K562 (cell line): Measurements from ENCODE around the gene DENND2A. TPM values are rescaled to one million over a fixed set of nuclear protein-coding genes. Genes with fewer than 3 reads are reported as not detected.

ENCODE experiments used
- ARID1B ChIP-seq: fragments of 450-650 bp; IDR thresholded peaks from 2 replicates; pipeline ENCODE4 v1.6.1; 2016; ENCODE audit warnings: antibody characterized with exemption, mild to moderate bottlenecking, inconsistent platforms
- C11orf30 ChIP-seq: fragments of 450-650 bp; IDR thresholded peaks from 2 replicates; pipeline ENCODE4 v1.6.1; 2016; ENCODE audit warnings: low read depth, mild to moderate bottlenecking
- DDX20 ChIP-seq: fragments of 450-650 bp; IDR thresholded peaks from 2 replicates; pipeline ENCODE4 v1.6.1; 2016; ENCODE audit warnings: missing genetic modification characterization, low read depth, mild to moderate bottlenecking, missing compliant biosample characterization, moderate library complexity
- ELF2 ChIP-seq: fragments of 250-450 bp; sonication (Bioruptor Pico); IDR thresholded peaks from 2 replicates; pipeline ENCODE4 v1.5.0; 2021; ENCODE audit warnings: mild to moderate bottlenecking
- FOXP4 ChIP-seq: sonication (generic); formaldehyde crosslinking; IDR thresholded peaks from 2 replicates; pipeline ENCODE4 v1.8.0; 2022; ENCODE audit warnings: mild to moderate bottlenecking, missing genetic modification reagents, borderline replicate concordance
- IRF2 ChIP-seq: sonication (generic); formaldehyde crosslinking; IDR thresholded peaks from 2 replicates; pipeline ENCODE4 v1.8.1; 2022; ENCODE audit warnings: mild to moderate bottlenecking, missing genetic modification reagents
- IRF9 ChIP-seq: fragments of 450-650 bp; IDR thresholded peaks from 2 replicates; pipeline ENCODE4 v1.6.1; 2016; ENCODE audit warnings: missing biosample characterization, missing genetic modification characterization
- KAT7 ChIP-seq: sonication (generic); formaldehyde crosslinking; IDR thresholded peaks from 2 replicates; pipeline ENCODE4 v1.8.0; 2022; ENCODE audit warnings: missing genetic modification reagents, mild to moderate bottlenecking, borderline replicate concordance
- MBD2 ChIP-seq: sonication (generic); IDR thresholded peaks from 2 replicates; pipeline ENCODE4 v1.6.1; 2016; ENCODE audit warnings: low read depth, borderline replicate concordance
- NR2C1 ChIP-seq, 2 experiments: fragments of 450-650 bp; IDR thresholded peaks; 2 replicates each; pipeline ENCODE4 v1.6.1; 2017; ENCODE audit warnings: mild to moderate bottlenecking in 2 of 2, antibody characterized with exemption in 1 of 2, inconsistent platforms in 1 of 2, missing compliant biosample characterization in 1 of 2, missing genetic modification characterization in 1 of 2
- PHF20 ChIP-seq: fragments of 450-650 bp; IDR thresholded peaks from 2 replicates; pipeline ENCODE4 v1.6.1; 2018; ENCODE audit not compliant: partially characterized antibody
- RFX5 ChIP-seq: IDR thresholded peaks from 2 replicates; pipeline ENCODE4 v1.6.1; 2011; ENCODE audit warnings: low read depth, mild to moderate bottlenecking, improper control_type of control experiment, low read length
- SIN3A ChIP-seq, 2 experiments: fragments of 150-350 bp in 1 of 2; IDR thresholded peaks; 2 replicates each; pipeline ENCODE4 v1.6.1; 2011 to 2016; ENCODE audit warnings: borderline replicate concordance in 2 of 2, low read depth in 2 of 2, low read length in 2 of 2, mild to moderate bottlenecking in 2 of 2, moderate library complexity in 2 of 2; ENCODE audit not compliant: control insufficient read depth in 1 of 2
- SMC3 ChIP-seq: conservative IDR thresholded peaks from 2 replicates; pipeline ENCODE4 v1.6.1; 2011; ENCODE audit warnings: low read depth, low read length, improper control_type of control experiment; ENCODE audit not compliant: insufficient read depth
- TAF15 ChIP-seq: fragments of 200-400 bp; formaldehyde crosslinking; IDR thresholded peaks from 2 replicates; pipeline ENCODE4 v1.6.1; 2017; ENCODE audit warnings: mild to moderate bottlenecking, low read depth, low read length, moderate library complexity
- TARDBP ChIP-seq: fragments of 450-650 bp; IDR thresholded peaks from 2 replicates; pipeline ENCODE4 v1.6.1; 2016
- THRA ChIP-seq: fragments of 450-650 bp; IDR thresholded peaks from 2 replicates; pipeline ENCODE4 v1.6.1; 2017; ENCODE audit warnings: mild to moderate bottlenecking, moderate library complexity
- VEZF1 ChIP-seq: fragments of 200-800 bp; sonication (Bioruptor generic); IDR thresholded peaks from 2 replicates; pipeline ENCODE4 v1.6.1; 2017; ENCODE audit warnings: missing genetic modification characterization, missing compliant biosample characterization
- YBX1 ChIP-seq: fragments of 450-650 bp; IDR thresholded peaks from 2 replicates; pipeline ENCODE4 v1.7.1; 2016; ENCODE audit warnings: mild to moderate bottlenecking
- ZKSCAN1 ChIP-seq: fragments of 150-350 bp; IDR thresholded peaks from 2 replicates; pipeline ENCODE4 v1.6.1; 2016; ENCODE audit warnings: low read depth, low read length
- ZNF253 ChIP-seq: fragments of 250-450 bp; sonication (Bioruptor Pico); conservative IDR thresholded peaks from 2 replicates; pipeline ENCODE4 v1.6.1; 2021; ENCODE audit warnings: mild to moderate bottlenecking
- ZNF586 ChIP-seq: fragments of 450-650 bp; formaldehyde crosslinking; conservative IDR thresholded peaks from 2 replicates; pipeline ENCODE4 v1.4.0; 2020; ENCODE audit warnings: mild to moderate bottlenecking, moderate library complexity
- ZNF644 ChIP-seq: fragments of 200-800 bp; sonication (Bioruptor generic); IDR thresholded peaks from 2 replicates; pipeline ENCODE4 v1.6.1; 2016; ENCODE audit warnings: low read depth, missing genetic modification characterization, missing compliant biosample characterization
- polyA plus RNA-seq, 8 experiments: library from polyadenylated mRNA; depleted of rRNA in 4 of 8; stranded (reverse) in 5 of 8; unstranded in 3 of 8; fragments of >200 nt; fragmentation: Nextera tagmentation in 2 of 8; fragmentation: Illumina TruSeq in 1 of 8; extraction: Ambion mirVana in 2 of 8; extraction: Trizol in 1 of 8; gene quantifications; 2 replicates each; pipeline versions ENCODE4 v1.2.1 to v1.2.3, GENCODE V29; 2011 to 2014; ENCODE audit warnings: inconsistent platforms in 1 of 8, missing spikeins in 1 of 8
- total RNA-seq, 7 experiments: library from RNA; depleted of rRNA in 6 of 7; stranded (reverse); fragments of >200 nt in 6 of 7; fragmentation: Illumina TruSeq in 2 of 7; extraction: Trizol in 2 of 7; gene quantifications; 2 replicates each; pipeline versions ENCODE4 v1.2.1 to v1.2.3, GENCODE V29; 2011 to 2021; ENCODE audit warnings: low replicate concordance in 1 of 7

DENND2A gene
- total and polyA plus RNA-seq, 9 of the 15 experiments (the other 6 are each of a cell fraction or from before 2014, with no cell fraction given): not detected

GRCh38 chr7:140674899-140675701 is 34.5 kb upstream of the DENND2A start (continued):
- TF ChIP-seq IRF9 (tag) (no peak), C11orf30 (peak; percentile 98), ELF2 (CRISPR knock-in tag) (no peak), SMC3 (peak; percentile 54; the same call in 1 of the 2 replicates), ZNF253 (no peak), YBX1 (no peak), TARDBP (no peak), THRA (peak; percentile 91), FOXP4 (no peak), DDX20 (tag) (no peak; the same call in 1 of the 2 replicates), VEZF1 (no peak), ZKSCAN1 (no peak), ARID1B (no peak; the same call in 1 of the 2 replicates), MBD2 (no peak), TAF15 (no peak), RFX5 (no peak), SIN3A (IDR thresholded peaks at IDR 0.05; ENCODE audit: borderline replicate concordance in 2 of 2, control insufficient read depth in 1 of 2, low read depth in 2 of 2, low read length in 2 of 2) (no peak), KAT7 (CRISPR knock-in tag) (no peak), ZNF586 (CRISPR knock-in tag) (no peak), ZNF644 (tag) (no peak), PHF20 (no peak), NR2C1 (IDR thresholded peaks at IDR 0.05) (peak; percentile 47; the same call in 1 of the 2 replicates), NR2C1 (tag; IDR thresholded peaks at IDR 0.05) (peak; percentile 74), IRF2 (no peak)
